Activated B cell treated with CpG ODN at 0.5 μM for 24 hours (primary cell): Measurements from ENCODE around the gene STK33. TPM values are rescaled to one million over a fixed set of nuclear protein-coding genes. Genes with fewer than 3 reads are reported as not detected.

ENCODE experiments used
- ATAC-seq: fragments of 200-7000 bp; cut with Tn5 transposase; one replicate; pipeline ENCODE4 v1.10.0; 2021; ENCODE audit warnings: low read depth, mild to moderate bottlenecking, moderate library complexity
- CTCF ChIA-PET: fragments of 350-600 bp; sonication (Branson Sonifier 250); formaldehyde crosslinking; loops from one replicate; lab custom pipeline; 2021; ENCODE audit warnings: antibody characterized with exemption; lab: Charles Lee
- POLR2A ChIA-PET: fragments of 350-600 bp; sonication (Branson Sonifier 250); formaldehyde crosslinking; loops from one replicate; lab custom pipeline; 2021; ENCODE audit warnings: antibody characterized with exemption; lab: Charles Lee
- DNase-seq: peaks from one replicate; pipeline ENCODE4 v3.0.0; 2022
- H3K27ac Mint-ChIP-seq: one replicate; pipeline ENCODE4 v1.8.0; 2020; ENCODE audit warnings: mixed read lengths
- H3K27me3 Mint-ChIP-seq: one replicate; pipeline ENCODE4 v1.8.0; 2021; ENCODE audit warnings: mixed read lengths
- H3K36me3 Mint-ChIP-seq: one replicate; pipeline ENCODE4 v1.8.0; 2021; ENCODE audit warnings: low read depth, mixed read lengths
- H3K4me1 Mint-ChIP-seq: one replicate; pipeline ENCODE4 v1.8.0; 2021; ENCODE audit warnings: mixed read lengths
- H3K4me3 Mint-ChIP-seq: one replicate; pipeline ENCODE4 v1.8.0; 2020; ENCODE audit warnings: mild to moderate bottlenecking, mixed read lengths
- H3K9me3 Mint-ChIP-seq: one replicate; pipeline ENCODE4 v1.8.0; 2020; ENCODE audit warnings: mixed read lengths
- intact Hi-C: fragments of 100-400 bp; cut with micrococcal nuclease; formaldehyde crosslinking; loops from one replicate; pipeline ENCODE4 v1.15.1; 2024
- total RNA-seq: library from RNA; stranded (reverse); gene quantifications from 2 replicates; pipeline ENCODE4 v1.2.3, GENCODE V29; 2022
- TF ChIP-seq, protein P1 (sequence below): fragments of 200-600 bp; IDR thresholded peaks from one replicate; pipeline ENCODE4 v1.8.0; 2022; ENCODE audit warnings: antibody characterized with exemption, mild to moderate bottlenecking

The STK33 gene
- total RNA-seq, 1 donor from 2014 or later = 14.0 TPM

DNA sequence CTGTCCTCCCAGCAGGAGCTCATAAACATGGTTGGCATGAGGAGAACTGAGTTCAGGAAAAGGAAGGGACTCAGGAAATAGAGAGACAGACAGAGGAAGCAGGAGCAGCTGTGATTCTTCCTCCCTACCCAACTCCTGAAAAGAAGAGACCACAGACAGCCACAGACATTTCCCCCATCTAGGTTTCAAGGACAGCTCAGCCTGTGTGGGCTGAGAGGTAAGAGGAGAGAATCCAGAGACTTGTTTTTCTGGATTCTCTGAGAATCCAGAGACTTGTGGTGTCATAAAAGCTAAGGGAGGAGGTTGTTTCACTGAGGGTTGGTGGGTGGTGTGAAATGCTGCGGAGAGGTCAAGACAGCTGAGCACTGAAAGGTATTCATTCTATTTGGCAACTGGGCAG, 19.0 kb upstream of the STK33 start:
- Mint-ChIP-seq H3K9me3 (no peaks in the 10 kb centered on the region), H3K4me3 (no peak overlapping the region), H3K27me3 (no peaks in the 10 kb centered on the region), H3K27ac (no peak overlapping the region), H3K4me1 (no peaks in the 10 kb centered on the region), H3K36me3 (peaks cover 18% of the 10 kb centered on the region)
- DNase-seq (no peak), ATAC-seq (no peak)
- ChIA-PET CTCF (no interaction called here), POLR2A (no interaction called here)
- intact Hi-C loops = no loop called here
- TF ChIP-seq, protein P1, sequence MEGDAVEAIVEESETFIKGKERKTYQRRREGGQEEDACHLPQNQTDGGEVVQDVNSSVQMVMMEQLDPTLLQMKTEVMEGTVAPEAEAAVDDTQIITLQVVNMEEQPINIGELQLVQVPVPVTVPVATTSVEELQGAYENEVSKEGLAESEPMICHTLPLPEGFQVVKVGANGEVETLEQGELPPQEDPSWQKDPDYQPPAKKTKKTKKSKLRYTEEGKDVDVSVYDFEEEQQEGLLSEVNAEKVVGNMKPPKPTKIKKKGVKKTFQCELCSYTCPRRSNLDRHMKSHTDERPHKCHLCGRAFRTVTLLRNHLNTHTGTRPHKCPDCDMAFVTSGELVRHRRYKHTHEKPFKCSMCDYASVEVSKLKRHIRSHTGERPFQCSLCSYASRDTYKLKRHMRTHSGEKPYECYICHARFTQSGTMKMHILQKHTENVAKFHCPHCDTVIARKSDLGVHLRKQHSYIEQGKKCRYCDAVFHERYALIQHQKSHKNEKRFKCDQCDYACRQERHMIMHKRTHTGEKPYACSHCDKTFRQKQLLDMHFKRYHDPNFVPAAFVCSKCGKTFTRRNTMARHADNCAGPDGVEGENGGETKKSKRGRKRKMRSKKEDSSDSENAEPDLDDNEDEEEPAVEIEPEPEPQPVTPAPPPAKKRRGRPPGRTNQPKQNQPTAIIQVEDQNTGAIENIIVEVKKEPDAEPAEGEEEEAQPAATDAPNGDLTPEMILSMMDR = no peak

DNA sequence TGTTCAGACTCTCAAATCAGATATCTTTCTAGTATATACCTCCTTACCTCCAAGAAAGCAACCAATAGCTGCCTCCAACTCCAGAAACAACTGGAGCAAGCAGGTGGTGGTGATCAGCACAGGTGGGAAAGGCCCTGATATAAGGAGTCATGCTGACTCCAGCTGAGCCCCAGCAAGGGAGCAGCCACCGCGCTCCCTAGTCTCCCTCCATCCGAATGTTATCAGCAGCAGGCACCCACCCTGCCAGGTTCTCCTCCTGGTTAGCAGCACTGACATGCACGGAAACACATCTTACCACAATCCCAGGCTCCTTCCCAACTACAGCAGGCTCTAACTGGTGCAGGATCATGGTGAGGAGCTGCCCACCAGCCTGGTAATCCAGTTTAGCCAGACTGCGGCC, 18.5 kb upstream of the STK33 start:
- POLR2A ChIA-PET = no interaction called here
- CTCF ChIA-PET = no interaction called here
- TF ChIP-seq, protein P1 = no peak
- Mint-ChIP-seq H3K27ac (no peak overlapping the region), H3K9me3 (no peaks in the 10 kb centered on the region), H3K27me3 (no peaks in the 10 kb centered on the region), H3K4me1 (no peaks in the 10 kb centered on the region), H3K36me3 (peaks cover 15% of the 10 kb centered on the region), H3K4me3 (no peak overlapping the region)
- ATAC-seq (no peak), DNase-seq (no peak)
- intact Hi-C loops = no loop called here

DNA sequence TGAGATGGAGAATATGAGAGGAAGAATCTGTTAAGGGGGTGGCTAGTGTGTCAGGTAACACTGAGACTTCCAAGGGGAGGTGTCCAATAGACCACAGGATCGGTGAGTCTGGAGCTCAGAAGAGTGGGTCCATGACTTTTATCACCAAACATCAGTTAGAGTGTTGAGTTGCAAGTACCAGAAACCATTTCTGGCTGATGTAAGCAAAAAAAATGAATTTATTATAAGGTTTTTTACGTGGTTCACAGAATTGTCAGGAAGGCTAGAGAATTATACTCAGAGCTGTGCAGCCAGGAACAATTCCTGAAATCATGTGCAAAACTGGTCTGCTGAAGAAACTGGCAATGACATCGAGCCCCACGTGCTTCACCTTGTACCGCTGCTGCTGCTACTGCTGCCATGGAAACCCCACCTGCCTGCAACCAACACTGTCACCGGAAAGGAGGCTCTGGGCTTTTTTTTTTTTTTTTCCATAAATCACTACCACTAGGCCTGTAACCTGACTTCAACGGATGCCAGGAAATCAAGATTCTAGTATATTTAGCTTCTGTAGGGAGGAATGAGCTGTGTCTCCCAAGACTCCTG, 16.6 kb upstream of the STK33 start:
- H3K36me3 Mint-ChIP-seq = peaks cover 5% of the 10 kb centered on the region
- no peak overlapping the region for H3K4me3 Mint-ChIP-seq
- no peak for ATAC-seq
- intact Hi-C loops = no loop called here
- H3K9me3 Mint-ChIP-seq = no peaks in the 10 kb centered on the region
- peaks cover 5% of the 10 kb centered on the region for H3K27me3 Mint-ChIP-seq
- CTCF ChIA-PET = no interaction called here
- POLR2A ChIA-PET = no interaction called here
- no peak overlapping the region for H3K27ac Mint-ChIP-seq
- H3K4me1 Mint-ChIP-seq = no peaks in the 10 kb centered on the region
- DNase-seq = no peak
- TF ChIP-seq, protein P1 = no peak

DNA sequence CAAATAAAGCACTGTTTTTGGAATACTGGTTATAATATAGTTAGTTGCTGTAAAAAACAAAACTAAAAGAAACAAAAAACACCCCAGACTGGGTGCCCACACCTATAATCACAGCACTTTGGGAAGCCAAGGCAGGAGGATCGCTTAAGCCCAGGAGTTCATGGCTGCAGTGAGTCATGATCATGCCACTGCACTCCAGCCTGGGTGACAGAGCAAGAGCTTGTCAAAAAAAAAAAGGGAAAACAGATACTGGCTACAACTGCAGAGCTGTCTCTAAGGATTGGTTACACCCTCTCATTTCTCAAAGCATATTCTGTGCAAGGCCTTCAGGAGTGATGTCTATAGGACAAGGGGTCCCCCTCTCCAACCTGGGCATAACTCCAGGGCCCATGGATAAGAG, 14.6 kb upstream of the STK33 start:
- ChIA-PET CTCF (no interaction called here), POLR2A (no interaction called here)
- Mint-ChIP-seq H3K27me3 (peaks cover 20% of the 10 kb centered on the region), H3K4me3 (no peak overlapping the region), H3K27ac (no peak overlapping the region), H3K4me1 (no peaks in the 10 kb centered on the region), H3K9me3 (no peaks in the 10 kb centered on the region), H3K36me3 (peaks cover 2% of the 10 kb centered on the region)
- TF ChIP-seq, protein P1 = no peak
- DNase-seq (no peak), ATAC-seq (no peak)
- intact Hi-C loops = no loop called here

DNA sequence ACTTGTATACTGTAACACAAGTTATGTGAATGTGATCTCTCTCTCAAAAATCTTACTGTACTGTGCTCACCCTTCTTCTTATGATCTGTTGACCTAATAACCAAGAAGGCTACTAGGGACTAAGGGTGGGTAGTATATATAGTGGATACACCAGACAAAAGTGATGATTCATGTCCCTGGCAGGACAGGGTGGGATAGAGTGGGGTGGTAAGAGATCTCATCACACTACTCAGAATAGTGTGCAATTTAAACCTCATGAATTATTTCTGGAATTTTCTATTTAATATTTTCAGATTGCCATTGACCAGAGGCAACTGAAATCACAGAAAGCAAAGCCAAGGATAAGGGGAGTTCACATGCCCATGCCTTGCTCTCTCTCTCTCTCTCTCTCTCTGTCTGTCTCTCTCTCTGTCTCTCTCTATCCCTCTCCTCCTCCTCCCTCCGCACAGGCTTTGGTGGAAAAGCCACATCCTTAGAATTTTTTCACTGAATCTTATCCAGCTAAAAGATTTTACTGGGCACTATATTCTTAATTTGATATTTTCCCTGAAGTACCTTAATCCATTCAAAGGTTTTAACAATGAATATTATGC, 12.0 kb upstream of the STK33 start:
- H3K9me3 Mint-ChIP-seq = no peaks in the 10 kb centered on the region
- H3K27ac Mint-ChIP-seq = no peak overlapping the region
- no peak overlapping the region for H3K4me3 Mint-ChIP-seq
- no peak for ATAC-seq
- ChIA-PET POLR2A (no interaction called here), CTCF (no interaction called here)
- DNase-seq = no peak
- no peaks in the 10 kb centered on the region for H3K36me3 Mint-ChIP-seq
- H3K4me1 Mint-ChIP-seq = no peaks in the 10 kb centered on the region
- TF ChIP-seq, protein P1 = no peak
- peaks cover 23% of the 10 kb centered on the region for H3K27me3 Mint-ChIP-seq
- intact Hi-C loops = no loop called here
